GM18511 (cell line): Measurements from ENCODE around the gene NHSL2.

Source experiments
- ATAC-seq: cut with Tn5 transposase; IDR thresholded peaks from one replicate; pipeline ENCODE4 v1.9.1; 2021; ENCODE audit warnings: mild to moderate bottlenecking, moderate library complexity; ENCODE audit not compliant: unreplicated experiment

The NHSL2 gene

GRCh38 chrX:71989768-71990426 is 79.3 kb downstream of the NHSL2 start:
- ATAC-seq, result no peak

- ATAC-seq, result no peak
These were observed 79.9 kb downstream of the NHSL2 start for GRCh38 chrX:71990518-71990917.

GRCh38 chrX:71991164-71991563 is 80.5 kb downstream of the NHSL2 start:
- ATAC-seq, result no peak

DNA sequence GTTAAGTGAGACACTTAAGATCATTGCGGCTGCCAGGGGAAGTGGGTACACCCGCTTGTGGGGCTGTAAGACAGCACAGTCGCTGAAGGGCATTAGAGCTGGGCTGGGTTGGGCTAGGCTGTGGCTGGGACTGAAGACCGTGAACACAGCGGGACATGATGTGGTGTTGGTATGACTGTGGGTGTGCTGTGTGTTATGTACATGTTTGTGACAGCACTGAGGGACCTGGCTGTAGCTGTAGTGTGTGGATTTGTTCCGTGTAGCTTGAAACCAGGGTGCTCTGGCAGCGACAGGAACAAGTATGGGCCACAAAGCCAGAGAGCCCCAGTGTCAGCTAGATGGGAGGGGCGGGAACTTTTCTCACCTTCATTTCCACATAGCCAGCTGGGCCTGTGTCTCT is 82.1 kb downstream of the NHSL2 start:
- ATAC-seq, result no peak

- no peak for ATAC-seq
These were observed 82.7 kb downstream of the NHSL2 start for GRCh38 chrX:71993371-71993770.

DNA sequence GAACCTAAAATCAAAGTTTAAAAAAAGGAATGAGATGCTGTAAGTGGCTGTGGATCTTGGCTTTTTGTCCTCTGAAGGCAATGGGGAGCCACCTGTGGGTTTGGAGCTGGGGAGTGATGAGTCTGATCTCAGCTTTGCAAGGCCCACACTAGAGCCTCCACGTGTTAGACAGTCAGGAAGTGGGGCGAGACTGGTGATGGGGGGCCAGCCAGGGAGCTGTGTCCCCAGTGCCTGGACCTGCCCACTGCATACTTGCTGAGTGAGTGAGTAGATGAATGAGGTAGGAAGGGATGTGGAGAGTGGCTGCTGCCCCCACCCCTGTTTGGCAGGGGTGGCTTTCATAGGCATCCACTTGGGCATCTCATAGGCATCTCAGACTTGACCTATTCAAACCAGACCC is 84.0 kb downstream of the NHSL2 start:
- no peak for ATAC-seq

- ATAC-seq, result no peak
These were observed 84.5 kb downstream of the NHSL2 start for GRCh38 chrX:71995122-71995521.

- ATAC-seq, result no peak
These were observed 85.5 kb downstream of the NHSL2 start for GRCh38 chrX:71996136-71996535.

GRCh38 chrX:71996826-71997225 is 86.2 kb downstream of the NHSL2 start:
- ATAC-seq, result no peak

DNA sequence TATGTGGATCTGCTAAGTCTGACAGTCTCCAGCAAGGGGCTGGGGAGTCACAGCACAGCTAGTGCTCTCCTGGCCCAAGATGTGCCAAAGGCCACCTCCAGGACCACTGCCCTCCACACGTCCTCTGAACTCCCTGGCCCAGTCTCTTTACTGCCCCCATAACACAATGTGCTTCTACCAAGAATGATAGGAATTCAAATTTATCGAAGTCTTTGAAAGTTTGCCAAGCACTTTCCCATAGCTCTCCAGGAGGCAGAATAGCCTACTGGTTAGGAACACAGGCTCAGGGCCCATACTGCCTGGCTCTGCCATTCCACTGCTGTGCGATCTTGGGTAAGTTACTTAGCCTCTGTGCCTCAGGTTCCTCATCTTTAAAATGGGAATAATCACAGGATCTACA is 86.7 kb downstream of the NHSL2 start:
- no peak for ATAC-seq

DNA sequence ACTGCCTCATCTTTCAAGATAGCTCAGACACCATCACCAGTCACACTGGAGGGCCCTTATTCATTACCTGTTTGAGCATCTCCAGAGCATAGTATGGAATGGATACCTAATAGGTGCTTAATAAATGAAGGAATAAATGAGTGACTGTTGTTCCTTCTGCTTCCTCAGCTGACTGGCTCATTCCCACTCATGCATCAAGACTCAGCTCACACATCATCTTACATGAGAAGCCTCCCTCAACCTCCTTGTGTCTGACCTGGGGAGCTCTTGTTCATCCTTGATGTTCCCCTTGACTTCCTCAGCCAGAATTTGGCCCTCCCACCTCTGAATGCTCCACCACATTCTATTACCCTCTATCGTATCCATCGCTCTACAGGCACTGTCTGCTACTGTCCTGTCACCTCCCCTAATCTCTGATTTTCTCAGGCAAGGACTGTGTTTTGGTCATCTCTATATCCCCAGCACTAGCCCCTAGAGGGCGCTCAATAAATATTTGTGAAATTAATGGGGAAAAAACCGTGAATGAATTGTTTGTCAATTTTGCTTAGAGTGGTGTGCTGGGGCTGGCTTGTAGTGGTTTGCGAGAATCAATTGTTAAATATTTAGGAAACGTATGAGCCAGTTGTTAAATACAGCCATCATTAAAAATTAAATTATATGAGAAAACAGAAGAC is 88.3 kb downstream of the NHSL2 start:
- ATAC-seq, result peak; percentile 75

DNA sequence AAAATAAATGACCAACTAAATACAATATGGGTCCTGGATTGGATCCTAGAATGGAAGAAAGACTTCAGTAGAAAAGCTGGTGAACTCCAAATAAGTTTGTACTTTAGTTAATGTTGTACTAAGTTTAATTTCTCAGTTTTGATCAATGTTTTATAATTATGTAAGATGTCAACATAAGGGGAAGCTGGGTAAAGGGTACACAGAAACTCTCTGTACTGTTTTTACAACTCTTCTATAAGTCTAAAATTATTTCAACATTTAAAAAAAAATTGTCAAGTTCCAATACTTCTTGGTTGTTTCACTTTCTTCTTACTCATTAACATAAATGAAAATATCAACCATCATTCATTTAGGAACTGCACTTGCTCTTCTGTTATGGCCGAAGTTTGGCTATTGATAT is 88.9 kb downstream of the NHSL2 start:
- no peak for ATAC-seq

DNA sequence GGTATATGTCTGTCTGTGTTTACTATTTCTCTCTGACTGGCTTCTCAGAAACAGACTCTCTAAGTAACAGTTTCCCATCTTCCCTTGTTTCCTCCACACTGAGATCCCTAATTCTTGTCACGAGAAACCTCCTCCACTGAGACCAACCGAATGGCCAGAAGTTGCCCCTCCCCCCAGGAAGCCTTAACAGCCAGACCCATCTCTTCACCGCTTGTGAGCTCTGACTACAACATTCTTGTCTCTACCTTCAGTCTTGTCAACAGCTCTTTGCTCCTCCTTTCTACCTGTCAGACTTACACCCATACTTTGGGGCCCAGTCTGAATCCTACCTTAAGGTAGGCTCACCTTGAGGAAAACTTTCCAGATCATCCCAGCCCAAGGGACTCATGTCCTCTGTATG is 90.8 kb downstream of the NHSL2 start:
- no peak for ATAC-seq

GRCh38 chrX:72001906-72002305 is 91.3 kb downstream of the NHSL2 start:
- ATAC-seq, result no peak

DNA sequence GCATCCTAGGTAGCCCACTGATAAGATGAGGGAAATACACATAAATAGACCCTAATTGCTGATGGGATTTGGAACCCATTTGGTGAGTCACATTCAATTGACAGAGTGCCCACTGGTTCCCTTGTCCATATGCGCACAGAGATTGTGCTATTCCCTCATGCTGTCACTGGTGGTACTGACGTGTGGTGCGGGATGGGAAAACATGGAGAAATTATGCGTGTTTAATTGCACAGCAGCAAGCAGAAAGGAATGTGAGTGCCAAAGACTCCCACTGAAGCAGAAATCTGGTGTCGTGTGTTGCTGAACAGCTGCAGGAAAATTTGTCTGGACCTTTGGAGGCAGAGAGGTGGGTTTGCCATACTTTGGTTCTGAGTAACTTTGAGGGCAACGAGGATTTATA is 92.2 kb downstream of the NHSL2 start:
- no peak for ATAC-seq

DNA sequence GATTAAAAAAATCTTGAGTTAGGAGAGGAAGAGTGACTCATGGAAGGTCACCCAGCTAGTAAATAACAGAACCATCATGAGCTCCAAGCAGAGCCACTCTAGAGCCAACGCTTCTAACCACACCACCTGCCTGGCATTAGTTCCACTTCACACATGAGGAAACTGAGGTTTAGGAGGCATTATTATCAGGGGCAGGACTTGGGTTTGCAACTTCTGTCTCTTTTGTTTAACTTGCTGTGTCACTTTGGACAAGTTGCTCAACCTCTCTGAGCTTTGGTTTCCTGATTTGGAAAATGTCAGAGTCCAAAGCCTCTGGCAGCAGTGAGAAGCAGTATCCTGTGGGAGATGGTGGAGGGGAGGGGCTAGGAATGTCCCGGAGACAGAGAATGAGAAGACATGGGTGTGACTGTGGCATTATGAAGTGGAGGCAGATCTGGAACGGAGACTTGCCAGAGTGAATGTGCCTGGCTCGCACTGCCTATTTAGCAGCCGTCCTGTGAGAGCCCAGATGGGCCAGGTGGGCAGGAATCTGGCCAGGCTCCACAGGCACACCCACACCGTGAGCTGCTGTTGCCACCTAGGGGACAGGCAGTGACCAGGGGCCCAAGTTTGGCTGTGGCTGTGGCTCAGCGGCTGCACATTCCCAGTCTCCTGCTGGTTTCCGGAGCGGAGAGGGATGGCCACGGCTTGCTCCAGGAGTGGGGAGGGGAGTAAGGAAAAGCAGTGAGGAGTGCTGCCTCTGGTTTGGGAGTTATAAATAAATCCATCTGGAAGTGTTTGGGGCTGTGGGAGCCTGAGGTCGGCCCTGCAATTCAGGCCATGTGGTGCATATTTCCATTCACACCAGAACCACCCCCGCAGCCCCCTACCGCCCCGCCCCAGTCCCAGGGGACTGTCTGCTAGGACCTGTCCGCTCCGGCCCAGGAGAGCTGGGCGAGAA is 93.4 kb downstream of the NHSL2 start:
- ATAC-seq, result no peak

GRCh38 chrX:72005046-72005445 is 94.4 kb downstream of the NHSL2 start:
- no peak for ATAC-seq

- no peak for ATAC-seq
These were observed 95.8 kb downstream of the NHSL2 start for GRCh38 chrX:72006461-72006860.

DNA sequence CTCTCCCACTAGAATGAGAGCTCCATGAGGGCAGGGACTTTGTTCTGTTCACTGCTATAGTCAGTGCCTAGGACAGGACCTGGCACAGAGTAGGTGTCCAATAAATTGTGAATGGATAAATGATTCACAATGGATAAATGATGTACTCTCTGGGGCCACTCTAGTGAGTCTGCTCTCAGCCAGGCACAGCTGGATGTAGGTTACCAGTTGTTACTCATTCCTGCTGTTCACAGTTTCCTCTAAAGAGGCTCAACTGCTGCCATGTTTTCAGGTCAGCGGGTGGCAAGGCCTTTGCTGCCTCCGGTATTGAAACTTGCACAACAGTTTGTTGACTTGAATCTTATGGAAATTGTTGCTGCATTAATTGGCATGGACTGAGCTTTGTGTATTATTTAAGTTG is 99.1 kb downstream of the NHSL2 start:
- ATAC-seq, result no peak

DNA sequence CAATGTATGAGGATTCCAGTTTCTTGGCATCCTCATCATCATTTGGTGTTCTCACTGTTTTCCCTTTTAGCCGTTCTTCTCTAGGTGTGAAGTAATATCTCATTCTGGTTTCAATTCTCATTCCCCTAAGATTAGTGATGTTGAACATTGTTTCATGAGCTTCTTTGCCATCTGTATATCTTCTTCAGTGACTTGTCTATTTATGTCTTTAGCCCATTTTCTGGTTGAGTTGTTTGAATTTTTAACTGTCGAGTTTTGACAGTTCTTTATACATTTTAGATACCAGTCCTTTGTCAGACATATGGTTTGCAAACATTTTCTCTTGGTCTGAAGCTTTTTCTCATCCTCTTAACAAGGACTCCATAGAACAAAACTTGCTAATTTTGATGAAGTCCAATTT is 101.1 kb downstream of the NHSL2 start:
- no peak for ATAC-seq

- no peak for ATAC-seq
These were observed 104.7 kb downstream of the NHSL2 start for GRCh38 chrX:72015383-72015782.
